Activated naive CD4-positive, alpha-beta T cell treated with anti-CD3 and anti-CD28 coated beads, Interleukin-2, amount 50 U/mL, for 16 hours (primary cell): ENCODE measurements around the gene PTOV1.

Experiments used
- DNase-seq: peaks from one replicate; pipeline ENCODE4 v3.0.0-alpha.2; 2020

PTOV1 gene

DNA sequence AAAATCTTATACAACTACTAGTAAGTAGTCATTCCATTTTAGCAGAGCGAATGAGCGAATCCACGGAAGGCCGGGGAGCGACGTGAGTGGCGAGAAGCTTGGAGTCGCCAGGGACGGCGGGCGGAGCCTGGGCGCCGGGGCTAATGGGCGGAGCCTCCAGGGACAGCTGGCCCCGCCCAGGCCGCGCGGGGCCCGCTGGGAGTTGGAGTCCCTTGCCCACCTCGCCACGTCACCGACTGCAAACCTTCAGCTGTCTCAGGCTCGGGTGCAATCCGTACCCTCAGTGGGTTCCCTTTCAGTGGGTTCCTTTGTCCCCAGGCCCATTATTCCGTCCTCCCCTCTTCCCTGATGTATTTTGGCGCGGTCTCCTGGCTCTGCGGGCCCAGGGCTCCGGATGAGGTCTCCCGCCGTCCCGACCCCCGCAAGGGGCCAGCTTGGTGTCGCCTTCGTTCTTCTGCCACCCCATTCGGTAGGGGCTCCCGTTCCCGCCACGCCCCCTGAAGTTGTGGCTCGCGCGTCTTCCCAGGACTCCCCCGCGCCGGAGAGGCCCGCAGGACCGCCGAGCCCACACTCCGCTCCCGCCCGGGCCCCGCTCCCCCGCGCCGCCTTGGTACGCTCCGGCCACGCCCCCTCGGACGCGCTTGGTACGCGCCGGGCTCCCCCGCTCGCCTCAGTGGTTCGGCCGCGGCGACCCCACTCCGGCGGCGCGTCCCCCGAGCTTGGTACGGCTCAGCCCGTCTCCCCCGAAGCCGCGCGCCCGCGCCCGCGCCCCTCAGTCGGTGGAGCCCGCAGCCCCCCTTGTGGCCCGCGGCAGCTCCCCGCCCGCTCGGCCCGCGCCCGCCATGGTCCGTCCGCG is at the start of gene PTOV1:
PTOV1 (plus strand) TSS at position 673 of the 856 bp plus-strand sequence.
- DNase-seq, result peak; percentile 88

DNA sequence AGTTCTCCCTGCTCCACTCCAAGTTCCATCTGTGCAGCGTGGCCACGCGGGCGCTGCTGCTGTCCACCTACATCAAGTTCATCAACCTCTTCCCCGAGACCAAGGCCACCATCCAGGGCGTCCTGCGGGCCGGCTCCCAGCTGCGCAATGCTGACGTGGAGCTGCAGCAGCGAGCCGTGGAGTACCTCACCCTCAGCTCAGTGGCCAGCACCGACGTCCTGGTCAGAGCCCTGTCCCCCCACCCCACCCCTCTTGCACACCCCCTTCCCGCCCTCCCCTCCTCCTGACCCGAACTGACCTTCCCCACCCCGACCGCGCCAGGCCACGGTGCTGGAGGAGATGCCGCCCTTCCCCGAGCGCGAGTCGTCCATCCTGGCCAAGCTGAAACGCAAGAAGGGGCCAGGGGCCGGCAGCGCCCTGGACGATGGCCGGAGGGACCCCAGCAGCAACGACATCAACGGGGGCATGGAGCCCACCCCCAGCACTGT is 49.5 kb upstream of the PTOV1 start:
- no peak for DNase-seq

DNA sequence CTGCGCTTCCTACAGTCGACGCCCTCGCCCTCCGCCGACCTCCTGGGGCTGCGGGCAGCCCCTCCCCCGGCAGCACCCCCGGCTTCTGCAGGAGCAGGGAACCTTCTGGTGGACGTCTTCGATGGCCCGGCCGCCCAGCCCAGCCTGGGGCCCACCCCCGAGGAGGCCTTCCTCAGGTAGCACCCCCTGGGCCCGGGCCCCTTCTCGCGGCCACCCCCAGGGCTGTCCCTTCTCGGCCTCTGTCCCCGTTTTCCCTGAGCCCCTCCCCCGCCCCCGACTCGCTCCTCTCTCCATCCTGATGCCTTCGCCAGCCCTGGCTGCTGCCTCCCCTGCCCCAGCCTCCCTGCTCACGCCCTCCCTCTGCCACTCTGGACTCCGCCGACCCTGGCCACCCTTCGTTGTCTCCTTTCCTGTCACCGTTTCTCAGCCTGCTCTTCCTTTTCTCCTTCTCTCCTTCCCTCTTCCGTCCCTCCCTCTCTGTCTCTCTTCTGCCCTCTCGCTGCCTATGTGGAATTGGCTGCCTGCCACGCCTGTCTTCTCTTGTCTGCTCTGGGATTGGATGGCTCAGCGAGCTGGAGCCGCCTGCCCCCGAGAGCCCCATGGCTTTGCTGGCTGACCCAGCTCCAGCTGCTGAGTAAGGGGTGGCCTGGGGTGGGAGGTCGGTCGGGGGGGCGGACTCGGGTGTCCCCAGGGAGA is 48.8 kb upstream of the PTOV1 start:
- no peak for DNase-seq

DNA sequence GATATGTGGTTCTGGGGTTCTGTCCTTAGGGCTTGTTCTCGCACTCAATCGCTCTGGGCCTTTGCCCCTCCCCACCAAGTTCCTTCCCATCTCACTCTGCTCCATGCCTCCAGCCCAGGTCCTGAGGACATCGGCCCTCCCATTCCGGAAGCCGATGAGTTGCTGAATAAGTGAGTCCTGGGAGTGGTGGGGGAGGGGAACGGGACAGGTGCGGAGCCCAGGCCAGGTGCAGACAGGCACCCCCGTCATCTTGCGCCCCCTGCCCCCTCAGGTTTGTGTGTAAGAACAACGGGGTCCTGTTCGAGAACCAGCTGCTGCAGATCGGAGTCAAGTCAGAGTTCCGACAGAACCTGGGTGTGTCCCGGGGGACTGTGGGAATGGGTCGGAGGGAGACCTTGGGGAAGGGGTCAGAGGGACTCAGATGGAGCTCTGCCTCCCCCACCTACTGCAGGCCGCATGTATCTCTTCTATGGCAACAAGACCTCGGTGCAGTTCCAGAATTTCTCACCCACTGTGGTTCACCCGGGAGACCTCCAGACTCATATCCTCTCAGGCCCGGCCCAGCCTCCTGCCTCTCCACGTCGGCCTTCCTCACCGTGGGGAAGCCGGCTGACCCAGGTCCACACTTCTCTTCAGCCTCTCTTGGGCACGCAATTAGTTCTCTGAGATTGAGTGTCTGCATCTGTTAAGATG is 48.0 kb upstream of the PTOV1 start:
- no peak for DNase-seq

DNA sequence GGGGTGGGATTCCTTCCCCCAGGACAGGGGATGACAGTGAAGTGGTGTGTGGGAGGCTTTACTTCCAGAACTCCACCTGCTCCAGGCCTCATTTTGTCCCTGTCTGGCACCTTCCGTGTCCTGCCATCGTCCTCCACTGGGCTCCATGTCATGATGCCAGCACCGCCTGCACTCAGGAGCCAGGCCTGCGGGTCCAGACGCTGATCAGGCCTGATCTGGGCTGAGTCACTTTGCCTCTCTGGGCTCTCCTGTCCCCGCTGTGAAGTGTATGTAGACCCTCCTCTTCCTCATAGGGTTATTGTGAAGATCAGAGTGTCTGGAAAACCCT is 47.5 kb upstream of the PTOV1 start:
- DNase-seq, result no peak

DNA sequence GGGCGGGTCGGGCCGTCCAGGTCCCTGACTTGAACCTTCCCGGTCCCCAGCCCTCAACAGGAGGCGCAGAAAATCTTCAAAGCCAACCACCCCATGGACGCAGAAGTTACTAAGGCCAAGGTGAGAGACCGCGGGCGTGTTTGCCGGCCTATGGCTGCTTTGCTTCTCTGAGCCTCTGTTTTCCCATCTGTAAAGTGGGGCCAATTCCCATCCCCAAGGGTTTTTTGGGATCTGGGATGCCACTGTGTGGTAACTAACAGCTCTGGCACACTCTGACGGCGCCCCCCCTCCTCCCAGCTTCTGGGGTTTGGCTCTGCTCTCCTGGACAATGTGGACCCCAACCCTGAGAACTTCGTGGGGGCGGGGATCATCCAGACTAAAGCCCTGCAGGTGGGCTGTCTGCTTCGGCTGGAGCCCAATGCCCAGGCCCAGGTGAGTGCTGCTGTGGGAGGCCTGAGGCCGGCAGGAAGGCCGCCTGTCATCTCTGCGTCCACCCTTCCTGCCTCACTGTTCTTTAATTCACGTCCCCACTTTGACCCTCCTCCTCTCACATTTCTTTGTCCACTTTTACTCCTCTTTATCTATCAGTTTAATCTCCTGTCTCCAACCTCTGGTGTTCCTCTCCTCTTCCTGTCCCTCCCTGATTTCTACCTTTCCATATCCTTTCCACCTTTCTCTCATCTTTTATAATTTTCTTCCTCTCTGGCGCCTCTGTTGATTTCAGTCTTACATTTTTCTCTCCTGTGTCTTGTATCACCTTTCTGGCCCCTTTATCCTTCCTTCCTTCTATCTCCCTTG is 44.9 kb upstream of the PTOV1 start:
- DNase-seq, result no peak

DNA sequence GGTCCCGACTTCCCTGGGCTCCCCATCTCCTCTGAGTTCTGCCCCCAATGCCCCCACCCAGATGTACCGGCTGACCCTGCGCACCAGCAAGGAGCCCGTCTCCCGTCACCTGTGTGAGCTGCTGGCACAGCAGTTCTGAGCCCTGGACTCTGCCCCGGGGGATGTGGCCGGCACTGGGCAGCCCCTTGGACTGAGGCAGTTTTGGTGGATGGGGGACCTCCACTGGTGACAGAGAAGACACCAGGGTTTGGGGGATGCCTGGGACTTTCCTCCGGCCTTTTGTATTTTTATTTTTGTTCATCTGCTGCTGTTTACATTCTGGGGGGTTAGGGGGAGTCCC is 44.4 kb upstream of the PTOV1 start:
- DNase-seq, result no peak

DNA sequence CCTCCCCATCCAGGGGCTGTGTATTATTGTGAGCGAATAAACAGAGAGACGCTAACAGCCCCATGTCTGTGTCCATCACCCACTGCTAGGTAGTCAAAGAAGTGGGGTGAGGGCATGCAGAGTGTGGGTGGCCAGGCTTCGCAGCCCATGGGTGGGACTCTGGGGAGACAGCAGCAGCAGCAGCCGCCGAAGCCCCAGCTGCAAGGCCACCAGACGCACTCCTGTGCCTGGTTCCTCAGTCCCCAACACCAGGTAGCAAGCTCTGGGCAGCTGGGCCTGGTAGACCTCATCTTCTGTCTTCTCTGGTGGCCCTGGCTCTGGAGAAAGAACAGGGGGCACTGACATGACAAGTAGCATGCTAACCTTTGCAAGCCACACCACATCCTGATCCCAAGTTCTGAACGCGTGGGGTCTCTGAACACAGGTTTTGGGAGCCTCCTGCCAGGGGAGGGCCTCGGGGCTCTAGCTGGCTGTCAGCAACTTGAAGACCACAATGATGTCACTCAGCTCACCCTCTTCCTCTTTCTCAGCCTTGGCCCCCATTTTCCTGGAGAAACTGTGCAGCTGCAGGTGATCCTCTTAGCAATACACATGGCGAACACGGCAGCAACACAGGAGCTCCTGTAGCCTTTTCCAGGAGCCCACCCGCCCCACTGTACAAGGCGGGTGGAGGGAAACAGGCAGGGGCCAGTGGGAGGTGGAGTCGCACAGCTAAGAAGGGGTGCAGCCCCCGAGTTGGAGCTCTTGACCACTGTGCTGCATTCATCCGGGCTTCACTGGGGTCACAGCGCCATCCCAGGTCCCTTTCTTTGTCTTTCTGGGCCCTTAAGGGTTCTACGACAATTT is 43.7 kb upstream of the PTOV1 start:
- DNase-seq, result no peak

DNA sequence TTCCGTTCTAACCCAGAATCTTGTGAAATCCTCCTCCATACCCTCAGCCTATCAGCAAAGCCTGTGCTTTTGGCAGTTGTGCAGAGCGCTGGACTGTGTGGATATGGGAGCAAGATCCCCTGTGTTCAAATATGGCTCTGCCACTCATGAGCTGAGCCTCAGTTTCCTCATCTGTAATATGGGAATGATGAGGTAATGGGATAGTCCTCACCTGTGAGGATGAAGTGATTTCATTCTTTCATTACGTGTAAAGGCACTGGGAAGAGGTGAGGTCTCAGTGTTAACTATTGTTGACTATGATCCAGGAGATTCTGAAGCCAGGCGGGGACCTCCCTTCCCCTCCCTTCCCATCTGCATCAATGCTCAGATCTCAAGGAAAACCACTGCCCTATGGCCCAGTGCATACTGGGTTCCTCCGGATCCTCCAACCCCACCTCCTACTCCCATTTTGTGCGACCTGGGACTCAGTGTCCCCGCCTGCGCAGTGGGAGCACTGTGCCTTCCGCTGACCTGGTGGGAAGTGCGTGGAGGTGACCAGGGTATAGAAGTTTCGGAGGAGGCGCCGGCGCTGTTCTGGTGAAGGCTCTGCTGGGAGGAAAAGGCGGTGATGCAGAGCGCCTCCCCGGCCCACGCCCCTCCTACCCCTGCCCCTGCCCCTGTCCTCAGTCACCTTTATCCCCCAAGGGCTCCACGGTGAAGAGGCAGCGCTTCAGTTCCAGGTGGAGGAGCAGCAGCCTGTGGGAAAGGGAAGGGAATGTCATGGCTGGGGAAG is 42.9 kb upstream of the PTOV1 start:
- no peak for DNase-seq

DNA sequence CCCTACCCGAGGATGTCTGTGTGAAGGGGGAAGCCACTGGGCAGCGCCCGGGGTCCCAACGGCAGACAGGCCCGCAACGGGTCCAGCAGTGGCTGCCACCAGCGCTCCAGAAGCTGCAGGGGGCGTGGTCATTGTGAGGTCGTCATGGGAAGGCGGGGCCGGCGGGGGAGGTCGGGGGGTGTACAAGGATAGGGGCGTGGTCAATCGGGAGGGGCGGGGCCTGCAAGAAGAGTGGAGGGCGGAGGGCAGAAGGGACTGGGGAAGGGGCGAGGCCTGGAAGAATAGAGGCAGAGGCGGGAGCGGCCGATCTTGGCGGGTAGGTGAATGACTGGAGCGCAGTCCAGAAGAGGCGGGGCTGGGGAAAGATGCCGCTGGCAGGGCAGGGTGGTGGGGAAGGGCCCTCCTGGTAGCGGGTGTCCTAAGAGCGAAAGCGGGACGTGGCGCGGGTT is 42.2 kb upstream of the PTOV1 start:
- peak; percentile 84 for DNase-seq

DNA sequence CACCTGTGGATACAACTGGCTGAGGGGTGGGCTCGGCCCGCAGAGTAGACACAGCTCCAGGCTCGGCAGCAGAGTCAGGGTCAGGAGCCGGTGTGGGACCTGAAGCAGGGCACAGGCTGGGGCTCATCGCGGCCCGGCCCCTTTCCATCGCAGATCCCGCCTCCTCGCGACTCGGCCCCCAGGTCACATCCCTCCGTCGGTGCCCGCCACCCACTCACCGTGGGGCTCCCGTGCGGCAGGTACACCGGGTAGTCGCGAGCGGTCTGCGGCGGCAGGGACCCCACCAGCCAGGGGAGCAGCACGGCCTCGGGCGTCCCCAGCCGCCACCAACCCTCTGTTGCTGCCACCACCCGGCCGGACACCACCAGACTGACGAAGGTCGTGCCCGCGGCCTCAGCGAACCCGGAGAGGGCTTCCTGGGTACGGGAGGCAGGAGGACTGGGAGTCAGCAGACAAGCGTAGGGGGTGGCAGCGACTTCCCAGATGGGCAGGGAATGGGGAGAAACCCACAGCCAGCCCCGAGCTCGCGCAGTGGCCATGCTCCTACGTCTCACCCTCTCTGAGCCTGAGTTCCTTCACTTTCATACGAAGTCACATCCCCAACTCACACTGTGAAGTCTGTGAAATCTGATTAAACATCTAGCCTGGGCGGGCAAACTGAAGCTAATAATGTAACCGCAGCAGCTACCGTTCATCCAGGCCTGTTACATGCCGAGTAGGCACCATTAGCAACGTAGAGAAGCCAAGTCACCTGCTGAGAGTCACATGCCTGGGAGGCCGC is 41.6 kb upstream of the PTOV1 start:
- peak; percentile 53 for DNase-seq

DNA sequence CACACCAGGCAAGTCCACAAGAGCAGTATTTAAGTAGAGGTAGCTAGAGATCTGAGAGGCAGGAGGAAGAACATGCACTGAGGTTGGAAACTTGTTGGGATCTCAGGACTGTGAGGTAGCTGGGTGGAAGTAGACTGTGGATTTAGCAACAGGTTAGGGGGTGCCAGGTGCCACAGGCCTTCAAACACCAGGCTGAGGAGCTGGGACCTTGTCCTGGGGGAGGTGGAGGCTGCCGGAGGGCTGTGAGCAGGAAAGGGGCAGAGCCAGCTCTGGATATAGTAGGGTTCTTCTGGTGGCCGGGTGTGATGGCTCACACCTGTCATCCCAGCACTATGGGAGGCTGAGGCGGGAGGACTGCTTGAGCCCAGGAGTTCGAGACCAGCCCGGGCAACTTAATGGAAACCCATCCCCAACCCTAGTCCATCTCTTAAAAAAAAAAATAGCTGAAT is 41.0 kb upstream of the PTOV1 start:
- no peak for DNase-seq

DNA sequence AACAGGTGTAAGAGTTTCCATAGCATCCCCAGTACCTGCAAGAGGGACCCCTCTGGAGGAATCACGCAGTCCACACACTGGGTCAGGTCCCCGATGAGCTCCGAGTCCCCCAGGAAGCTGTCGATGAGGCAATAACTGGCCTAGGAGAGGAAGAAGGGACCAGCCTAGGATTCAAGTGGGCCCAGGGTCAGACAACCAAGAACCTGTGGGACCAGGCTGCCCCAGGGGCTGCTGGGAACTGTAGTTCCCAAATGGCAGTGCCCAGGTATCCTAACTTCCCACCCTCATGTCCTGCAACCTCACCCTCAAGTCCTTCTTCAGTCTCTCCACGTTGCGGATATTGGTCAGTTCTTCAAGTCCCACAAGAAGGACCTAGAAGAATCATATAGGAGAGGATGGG is 39.6 kb upstream of the PTOV1 start:
- DNase-seq, result no peak

DNA sequence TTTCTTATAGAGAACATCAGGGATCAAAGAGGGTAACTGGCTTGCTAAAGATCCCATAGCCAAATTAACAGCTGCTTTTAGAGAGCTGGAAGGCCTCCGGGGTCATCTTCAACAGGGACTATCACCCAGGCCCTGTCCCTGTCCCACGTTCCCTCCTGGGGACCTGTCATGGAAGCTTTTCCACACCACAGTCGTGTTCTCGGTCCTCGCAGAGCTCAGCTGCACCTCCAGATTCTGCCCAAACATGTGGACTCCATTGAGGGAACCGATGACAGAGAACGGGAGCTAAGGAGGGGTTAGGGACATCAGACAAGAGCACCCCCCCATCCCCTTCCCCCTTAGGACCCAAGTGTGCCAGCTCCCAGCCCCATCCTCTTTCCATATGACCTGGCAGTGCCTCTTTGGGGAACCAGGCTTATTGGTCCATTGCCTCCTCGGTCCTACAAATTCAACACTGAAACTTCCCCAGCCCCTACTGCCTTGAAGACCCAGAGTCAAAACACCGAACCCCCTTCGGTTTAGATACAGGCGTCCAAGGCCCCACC is 38.4 kb upstream of the PTOV1 start:
- no peak for DNase-seq

DNA sequence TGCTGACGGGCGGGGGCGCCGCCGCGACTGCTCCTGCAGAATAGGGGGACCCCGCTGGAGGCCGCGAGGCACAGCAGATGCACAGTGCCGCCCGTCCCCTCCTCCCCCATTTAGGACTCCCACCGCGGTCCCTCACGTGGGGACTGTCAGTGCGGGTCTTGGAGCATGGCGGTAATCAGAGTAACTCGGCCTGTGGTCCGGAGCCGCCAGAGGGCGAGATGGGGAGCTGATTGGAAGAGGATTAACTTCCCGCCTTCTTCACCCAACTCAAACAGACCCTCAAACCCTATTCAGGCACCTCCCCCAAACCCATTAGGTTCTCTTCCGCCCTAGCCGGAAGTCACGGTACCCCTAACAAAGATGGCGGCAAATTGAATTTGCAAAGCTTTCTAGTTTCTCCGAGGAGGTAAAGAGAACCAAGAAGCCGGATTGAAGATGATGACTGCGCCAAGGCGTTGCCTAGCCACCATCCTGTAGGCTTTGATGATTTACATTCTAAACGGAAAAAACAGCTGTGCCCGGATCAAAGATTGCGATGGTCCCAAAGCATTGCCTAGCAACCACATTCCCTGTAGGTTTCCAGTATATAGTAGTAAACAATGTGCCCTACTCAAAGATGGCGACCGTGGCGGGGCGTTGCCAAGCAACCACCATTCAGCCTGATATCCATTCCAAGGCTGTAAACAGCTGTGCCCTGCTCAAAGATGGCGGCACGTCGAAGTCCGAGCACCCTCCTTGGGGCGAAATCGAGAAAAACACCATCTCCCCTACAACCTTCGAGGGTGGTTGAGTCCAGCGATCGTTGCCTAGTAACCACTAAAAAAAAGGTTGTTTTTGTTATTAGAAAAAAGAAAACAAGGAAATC is 37.7 kb upstream of the PTOV1 start, which contains the start of gene FUZ:
FUZ (minus strand) TSS at position 296 of the 865 bp plus-strand sequence; CDS start at position 110, 186 bp downstream.
- peak; percentile 87 for DNase-seq

DNA sequence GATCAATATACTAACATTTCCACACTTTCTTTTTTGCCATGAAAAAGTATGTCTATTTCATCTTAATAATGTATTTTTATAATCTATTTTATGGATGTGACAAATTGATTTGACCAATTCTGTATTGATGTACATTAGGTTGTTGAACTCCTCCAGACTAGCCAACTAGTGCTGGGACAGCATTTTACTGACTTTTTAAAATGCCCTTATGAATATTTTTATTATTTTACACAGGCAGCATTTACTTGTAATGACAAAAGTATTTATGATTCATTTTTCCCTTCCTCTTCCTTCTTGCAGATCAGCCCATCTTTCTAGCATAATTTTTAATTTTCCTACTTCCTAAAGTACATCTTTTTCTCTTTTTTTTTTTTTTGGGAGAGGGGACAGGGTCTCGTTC is 36.9 kb upstream of the PTOV1 start:
- no peak for DNase-seq

DNA sequence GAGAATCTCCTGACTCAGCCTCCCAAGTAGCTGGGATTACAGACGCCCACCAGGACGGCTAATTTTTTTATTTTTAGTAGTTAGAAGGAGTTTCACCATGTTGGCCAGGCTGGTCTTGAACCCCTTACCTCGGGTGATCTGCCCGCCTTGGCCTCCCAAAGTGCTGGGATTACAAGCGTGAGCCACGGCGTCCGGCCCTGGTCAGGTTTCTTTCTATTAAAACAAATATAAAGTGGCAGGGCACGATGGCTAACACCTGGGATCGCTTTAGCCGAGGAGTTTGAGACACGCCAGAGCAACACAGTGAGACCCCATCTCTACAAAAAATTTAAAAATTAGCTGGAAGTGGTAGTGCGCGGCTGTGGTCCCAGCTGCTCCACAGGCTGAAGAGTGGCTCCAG is 34.4 kb upstream of the PTOV1 start:
- no peak for DNase-seq

DNA sequence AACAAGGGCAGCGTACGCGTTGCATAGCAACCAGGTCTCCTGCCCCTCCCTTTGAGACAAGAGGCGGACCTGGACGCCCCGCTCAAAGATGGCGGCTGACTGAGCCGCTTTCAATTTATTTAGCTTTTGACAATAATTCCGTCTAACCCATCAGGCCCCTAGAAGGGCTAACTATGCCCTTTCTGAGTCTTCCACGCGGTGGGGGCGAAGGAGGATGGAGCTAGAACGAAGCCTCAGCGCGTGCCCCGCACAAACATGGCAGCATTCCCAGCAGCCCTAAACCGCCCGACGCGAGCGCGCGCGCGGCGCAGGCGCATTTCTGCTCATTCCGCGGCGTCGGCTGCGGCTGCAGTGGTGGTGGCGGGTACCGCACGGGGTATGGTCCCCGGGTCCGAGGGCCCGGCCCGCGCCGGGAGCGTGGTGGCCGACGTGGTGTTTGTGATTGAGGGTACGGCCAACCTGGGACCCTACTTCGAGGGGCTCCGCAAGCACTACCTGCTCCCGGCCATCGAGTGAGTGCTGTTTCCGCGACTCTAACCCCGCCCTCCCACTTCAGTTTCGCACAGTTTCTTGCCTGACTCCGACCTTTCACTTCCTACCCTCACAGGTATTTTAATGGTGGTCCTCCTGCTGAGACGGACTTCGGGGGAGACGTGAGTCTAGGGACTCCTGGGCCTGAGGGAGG is 32.9 kb upstream of the PTOV1 start, which contains the start of gene MED25:
MED25 (plus strand) TSS at position 326 of the 685 bp plus-strand sequence; CDS start at position 379, 53 bp downstream.
- peak; percentile 86 for DNase-seq
